Measurements from ENCODE around the gene BTBD9.

BTBD9 gene

DNA sequence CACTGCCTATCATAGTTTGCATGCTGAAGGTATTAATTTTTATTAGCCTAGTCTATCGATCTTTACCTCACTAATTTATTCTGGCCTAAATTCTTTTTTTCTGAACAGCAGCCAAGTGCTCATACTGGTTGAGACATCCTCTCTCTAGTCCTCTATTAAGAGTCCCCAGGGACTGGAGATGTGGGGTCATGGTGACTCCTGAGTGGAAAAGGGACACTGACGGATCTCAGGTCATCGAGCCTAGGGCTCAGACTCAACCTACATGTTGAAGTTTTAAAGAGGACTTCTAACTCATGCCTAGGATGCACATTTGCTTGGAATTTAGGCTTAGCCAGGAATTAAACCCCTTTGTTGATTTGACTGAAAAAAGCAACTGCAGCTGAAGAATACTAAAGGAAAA lies 378.1 kb downstream of the BTBD9 start:
- no peak for DNase-seq (ENCODE audit: low read depth in 2 of 3, low spot score in 2 of 3)

DNA sequence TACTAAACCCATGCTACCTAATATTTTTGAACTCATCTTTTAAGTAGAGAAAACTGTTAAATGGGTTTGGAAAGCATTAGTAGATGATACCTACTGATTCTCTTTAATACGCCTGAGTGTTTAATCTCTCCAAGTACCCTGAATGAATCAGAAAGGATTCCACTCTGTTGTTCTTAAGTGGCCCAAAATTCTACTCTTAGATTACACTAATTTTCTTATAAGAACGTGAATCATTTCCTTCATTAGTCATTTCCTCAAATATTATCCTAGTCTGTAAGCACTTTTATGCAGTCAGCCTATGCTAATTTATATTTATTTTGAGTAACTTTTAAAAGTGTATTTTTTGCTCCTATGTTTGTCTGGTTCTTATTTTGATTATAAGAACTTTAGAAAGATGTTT lies 380.0 kb downstream of the BTBD9 start:
- no peak for DNase-seq (ENCODE audit: low read depth in 2 of 3, low spot score in 2 of 3)

- no peak for DNase-seq (ENCODE audit: low read depth in 2 of 3, low spot score in 2 of 3)
Measured at GRCh38 chr6:38248500-38249234, 391.1 kb downstream of the BTBD9 start.

DNA sequence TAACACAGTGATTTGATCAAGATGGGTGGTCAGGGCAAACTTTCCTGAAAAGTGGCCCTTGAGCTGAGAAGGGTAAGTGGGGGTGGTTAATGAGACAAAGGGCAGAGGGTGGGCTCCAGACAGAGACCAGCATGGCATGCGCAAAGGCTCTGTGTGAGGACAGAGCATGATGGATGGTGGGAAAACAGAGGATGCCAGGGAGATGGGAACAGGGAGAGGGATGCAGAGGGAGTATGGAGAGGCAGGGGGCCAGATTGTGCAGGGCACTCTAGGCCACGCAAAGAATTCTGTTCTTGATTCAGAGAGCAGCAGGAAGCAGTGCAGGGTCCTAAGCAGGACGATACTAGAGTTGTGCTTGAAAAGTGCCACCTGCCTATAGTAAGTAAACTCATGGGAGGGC lies 394.4 kb downstream of the BTBD9 start:
- DNase-seq (ENCODE audit: low read depth in 2 of 3, low spot score in 2 of 3) = no peak

DNA sequence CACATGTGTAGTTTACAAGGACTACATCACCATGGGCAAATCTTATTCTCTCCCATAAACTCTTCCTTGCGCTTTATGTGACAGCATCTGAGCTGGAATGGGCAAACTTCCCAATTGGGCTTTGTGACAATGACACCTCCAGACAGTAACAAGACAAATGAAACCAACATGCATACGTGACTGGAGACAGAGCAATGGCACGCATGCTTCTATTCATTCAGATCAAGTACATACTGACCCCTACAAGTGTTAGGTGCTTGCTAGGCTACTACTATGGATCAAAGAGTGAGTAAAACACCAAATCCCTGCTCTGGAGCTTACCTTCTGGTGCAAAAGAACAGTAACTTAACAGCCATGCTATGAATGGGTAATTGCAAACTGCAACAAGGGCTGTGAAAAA lies 394.9 kb downstream of the BTBD9 start:
- no peak for DNase-seq (ENCODE audit: low read depth in 2 of 3, low spot score in 2 of 3)

- no peak for DNase-seq (ENCODE audit: low read depth in 2 of 3, low spot score in 2 of 3)
Measured at GRCh38 chr6:38241200-38241871, 398.4 kb downstream of the BTBD9 start.

GRCh38 chr6:38239719-38240451 lies 399.8 kb downstream of the BTBD9 start:
- DNase-seq (ENCODE audit: low read depth in 2 of 3, low spot score in 2 of 3) = no peak

DNA sequence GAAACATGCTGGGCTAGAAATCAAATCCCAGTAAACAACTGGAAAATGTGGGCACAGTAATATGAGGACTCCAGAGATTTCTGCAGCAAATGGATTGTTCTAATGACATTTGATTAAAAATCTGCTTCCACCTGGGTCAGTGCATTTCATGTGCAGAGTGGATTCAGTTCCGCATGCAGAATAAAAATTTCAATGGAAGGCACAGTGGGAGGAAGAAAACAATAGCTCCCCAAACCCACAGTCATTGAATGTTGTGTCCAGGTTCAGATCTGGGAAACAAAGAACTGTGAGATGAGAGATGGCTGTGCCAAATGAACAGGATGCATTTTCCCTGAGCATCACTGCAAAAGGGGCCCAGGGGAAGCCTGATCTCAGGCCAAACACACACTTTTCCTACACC lies 403.1 kb downstream of the BTBD9 start:
- DNase-seq (ENCODE audit: low read depth in 2 of 3, low spot score in 2 of 3) = no peak

GRCh38 chr6:38234934-38235682 lies 404.6 kb downstream of the BTBD9 start:
- DNase-seq (ENCODE audit: low read depth in 2 of 3, low spot score in 2 of 3) = no peak

DNA sequence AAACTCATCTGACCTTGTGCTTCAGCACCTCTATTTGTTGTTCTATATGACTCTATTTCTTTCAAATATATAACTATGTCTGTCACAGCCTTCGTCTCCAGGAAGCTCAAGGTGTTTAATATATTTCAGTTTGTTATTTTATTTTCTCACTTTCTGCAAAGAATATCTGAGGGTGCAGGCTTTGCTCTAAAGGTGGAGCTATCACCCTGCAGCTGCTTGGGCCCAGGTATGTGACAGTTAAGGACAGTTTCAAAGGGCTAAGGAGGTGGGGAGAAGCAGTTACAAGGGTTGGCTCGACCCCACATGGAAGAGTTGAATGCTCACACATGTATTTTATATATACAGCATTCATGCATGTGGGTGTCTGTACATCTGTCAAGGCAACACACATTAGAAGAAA lies 405.6 kb downstream of the BTBD9 start:
- no peak for DNase-seq (ENCODE audit: low read depth in 2 of 3, low spot score in 2 of 3)

GRCh38 chr6:38233161-38233791 lies 406.5 kb downstream of the BTBD9 start:
- DNase-seq (ENCODE audit: low read depth in 2 of 3, low spot score in 2 of 3) = no peak

DNA sequence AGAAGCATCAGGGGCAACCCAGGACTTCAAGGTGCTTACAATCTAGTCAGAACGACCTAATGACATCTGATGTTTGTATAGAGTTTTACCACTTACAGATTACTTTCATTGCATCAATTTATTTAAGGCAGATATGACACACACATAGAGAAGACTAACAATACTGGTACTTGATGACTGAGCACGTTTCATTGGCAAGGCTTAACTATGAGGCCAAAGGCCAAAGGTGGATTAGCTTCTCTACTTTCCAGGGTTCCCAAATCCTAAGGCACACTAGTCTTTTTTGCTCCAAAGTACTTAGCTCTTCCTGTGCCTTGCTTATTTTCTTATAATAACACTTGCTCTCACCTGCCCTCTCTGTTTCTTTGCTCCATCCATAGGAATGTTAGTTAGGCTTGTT lies 414.0 kb downstream of the BTBD9 start:
- no peak for DNase-seq (ENCODE audit: low read depth in 2 of 3, low spot score in 2 of 3)

DNA sequence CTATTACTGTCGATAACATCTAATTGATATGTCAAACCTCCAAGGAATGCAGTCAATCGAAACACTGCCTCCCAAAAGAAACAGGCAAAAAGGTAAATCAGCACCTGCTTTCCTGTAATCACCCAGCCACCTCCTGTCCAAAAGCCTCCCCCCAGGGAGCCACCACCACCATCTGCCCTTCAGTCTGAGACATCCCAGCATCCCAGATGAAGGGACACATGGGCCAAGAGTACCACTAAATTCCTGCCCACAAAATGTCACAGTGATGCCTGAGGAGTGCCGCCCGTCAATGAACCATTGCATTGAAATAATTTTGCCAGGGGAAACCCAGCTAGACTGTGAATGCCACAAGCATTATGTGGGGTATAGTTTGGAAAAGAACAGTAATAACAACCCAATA lies 418.5 kb downstream of the BTBD9 start:
- no peak for DNase-seq (ENCODE audit: low read depth in 2 of 3, low spot score in 2 of 3)

DNA sequence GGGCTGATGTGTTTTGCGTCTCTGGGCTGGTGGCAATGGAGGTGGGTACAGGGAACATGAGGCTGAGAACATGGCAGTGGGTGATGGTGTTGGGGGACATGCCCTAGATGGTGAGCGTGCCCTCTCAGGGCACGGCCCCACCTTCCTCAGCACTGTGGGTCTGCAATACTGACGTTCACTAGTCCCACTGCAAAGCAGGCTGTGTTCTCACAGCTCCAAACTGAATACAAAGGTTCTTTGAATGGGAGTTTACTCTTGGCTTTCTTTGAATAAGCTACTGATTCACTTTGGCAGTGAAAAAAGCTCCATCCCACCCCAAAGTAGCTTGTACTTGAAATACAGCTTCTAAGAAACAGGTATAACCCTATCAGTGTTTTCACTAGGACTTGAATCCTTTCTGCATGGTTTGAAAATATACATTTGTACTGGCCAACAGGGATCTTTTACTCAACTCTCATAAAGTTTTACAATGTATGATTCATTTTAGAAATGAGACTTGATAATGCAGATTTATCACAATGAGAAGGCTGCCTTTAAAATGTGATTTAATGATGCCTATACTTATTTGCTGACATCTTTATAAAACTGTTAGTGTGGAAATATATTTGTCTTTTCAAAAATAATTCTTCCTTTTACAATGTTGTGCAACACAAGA lies 419.5 kb downstream of the BTBD9 start:
- DNase-seq (ENCODE audit: low read depth in 2 of 3, low spot score in 2 of 3) = no peak

- no peak for DNase-seq (ENCODE audit: low read depth in 2 of 3, low spot score in 2 of 3)
Measured at GRCh38 chr6:38218235-38218634, 421.5 kb downstream of the BTBD9 start.

GRCh38 chr6:38216451-38216850 lies 423.3 kb downstream of the BTBD9 start:
- no peak for DNase-seq (ENCODE audit: low read depth in 2 of 3, low spot score in 2 of 3)

DNA sequence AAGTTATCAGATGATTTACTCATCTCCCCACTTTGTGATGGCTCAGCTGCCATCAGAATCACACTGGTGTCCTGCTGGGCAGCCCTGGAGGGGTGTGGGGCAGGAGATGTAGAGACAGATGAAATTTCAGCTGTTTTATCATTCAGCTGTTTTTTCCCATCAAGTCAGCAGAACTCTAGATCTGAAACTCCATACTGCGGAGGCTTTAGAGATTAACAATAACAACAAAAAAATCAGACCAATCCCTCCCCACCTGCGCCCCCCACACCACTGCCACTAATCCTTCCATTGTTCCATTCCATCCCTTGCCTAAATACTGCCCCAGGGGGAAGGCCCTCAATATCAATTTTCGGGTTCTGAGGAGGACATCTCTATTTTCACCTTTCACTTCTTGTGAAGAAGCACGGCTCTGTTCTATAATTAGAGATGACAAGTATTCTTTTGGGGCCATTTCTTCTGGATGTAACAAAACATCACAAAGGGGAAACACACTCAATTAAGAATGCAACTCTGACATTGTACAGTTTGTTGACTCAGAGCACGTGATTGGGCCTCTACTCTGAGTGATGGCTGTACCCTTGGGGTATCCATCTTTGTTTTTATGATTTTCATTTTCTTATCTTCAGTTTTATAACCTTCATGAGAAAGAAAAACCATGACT lies 423.9 kb downstream of the BTBD9 start:
- no peak for DNase-seq (ENCODE audit: low read depth in 2 of 3, low spot score in 2 of 3)

DNA sequence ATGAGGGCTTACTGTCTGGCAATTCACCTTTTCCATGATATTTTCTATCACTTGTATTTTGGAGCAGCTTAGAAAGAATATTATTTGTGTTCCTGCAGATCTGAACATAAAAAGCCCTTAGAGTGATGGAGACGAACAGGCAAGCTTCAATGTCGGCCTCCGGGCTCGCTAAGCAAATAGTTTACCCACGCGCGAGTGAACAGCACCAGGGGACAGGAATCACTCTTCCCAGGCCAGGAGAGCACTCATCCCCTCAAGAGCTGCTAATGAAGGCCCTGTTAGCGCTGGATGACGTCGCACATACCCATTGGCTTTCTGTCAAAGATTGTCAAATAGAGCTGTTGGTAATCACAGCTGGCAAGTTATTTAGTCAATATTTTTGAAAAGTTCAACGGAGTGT lies 424.5 kb downstream of the BTBD9 start:
- DNase-seq (ENCODE audit: low read depth in 2 of 3, low spot score in 2 of 3) = no peak

GRCh38 chr6:38214159-38214558 lies 425.6 kb downstream of the BTBD9 start:
- no peak for DNase-seq (ENCODE audit: low read depth in 2 of 3, low spot score in 2 of 3)

- no peak for DNase-seq (ENCODE audit: low read depth in 2 of 3, low spot score in 2 of 3)
Measured at GRCh38 chr6:38213251-38213658, 426.5 kb downstream of the BTBD9 start.

Data from activated CD8-positive, alpha-beta memory T cell treated with anti-CD3 and anti-CD28 coated beads for 48 hours (primary cell).